ENCODE results near the gene ALG8.
"Not testable (repeated sequence)": the region's sequence is repeated elsewhere in the genome, so short reads cannot be mapped to it uniquely, and the experiment has no call there.

Gene ALG8

GRCh38 chr11:78139422-78140391 is at the start of gene ALG8:
Gene ALG8, minus strand, starts transcription at chr11:78139626. Its CDS starts 38 bp downstream, at chr11:78139588.
- peak; percentile 98 for DNase-seq

- DNase-seq, result peak; percentile 92
Measured at GRCh38 chr11:78188286-78189173, 49.1 kb upstream of the ALG8 start, which contains the start of the genes KCTD21 and USP35. Gene KCTD21, minus strand, starts transcription at chr11:78188626. Its CDS starts 14,072 bp downstream, at chr11:78174554. Gene USP35, plus strand, starts transcription at chr11:78188919. Its CDS starts 7,327 bp downstream, at chr11:78196246.

GRCh38 chr11:78187366-78188285 is 48.2 kb upstream of the ALG8 start:
- DNase-seq, result peak; percentile 73

GRCh38 chr11:78181185-78181584 is 41.8 kb upstream of the ALG8 start:
- DNase-seq, result no peak

GRCh38 chr11:78180751-78181150 is 41.3 kb upstream of the ALG8 start:
- no peak for DNase-seq

- DNase-seq, result no peak
Measured at GRCh38 chr11:78179459-78180071, 40.1 kb upstream of the ALG8 start.

GRCh38 chr11:78177216-78177615 is 37.8 kb upstream of the ALG8 start:
- no peak for DNase-seq

- no peak for DNase-seq
Measured at GRCh38 chr11:78176605-78177141, 37.2 kb upstream of the ALG8 start.

GRCh38 chr11:78175862-78176261 is 36.4 kb upstream of the ALG8 start:
- not testable (repeated sequence) for DNase-seq

- DNase-seq, result no peak
Measured at GRCh38 chr11:78171951-78172350, 32.5 kb upstream of the ALG8 start.

GRCh38 chr11:78170874-78171549 is 31.6 kb upstream of the ALG8 start:
- no peak for DNase-seq

- DNase-seq, result no peak
Measured at GRCh38 chr11:78170413-78170812, 31.0 kb upstream of the ALG8 start.

GRCh38 chr11:78168539-78169477 is 29.4 kb upstream of the ALG8 start:
- DNase-seq, result no peak

- DNase-seq, result no peak
Measured at GRCh38 chr11:78166855-78167469, 27.5 kb upstream of the ALG8 start.

GRCh38 chr11:78164471-78164870 is 25.0 kb upstream of the ALG8 start:
- no peak for DNase-seq

GRCh38 chr11:78163828-78164227 is 24.4 kb upstream of the ALG8 start:
- no peak for DNase-seq

GRCh38 chr11:78161962-78162371 is 22.5 kb upstream of the ALG8 start:
- DNase-seq, result no peak

- DNase-seq, result no peak
Measured at GRCh38 chr11:78161346-78161745, 21.9 kb upstream of the ALG8 start.

GRCh38 chr11:78160557-78160956 is 21.1 kb upstream of the ALG8 start:
- DNase-seq, result no peak

Data from stimulated activated CD4-positive, alpha-beta T cell treated with anti-CD3 and anti-CD28 coated beads, Interleukin-4, amount 100 ng/mL, for 1 hour (primary cell).